CD4-positive, alpha-beta T cell treated with Interleukin-4 for 4 hours (primary cell): ENCODE results near the gene JPH2.
A peak's percentile ranks its signal among the peaks of the same experiment; 100 is the strongest.
"Not testable (repeated sequence)": the region's sequence is repeated elsewhere in the genome, so short reads cannot be mapped to it uniquely, and the experiment has no call there.

Source experiments
- DNase-seq: peaks from one replicate; pipeline ENCODE4 v3.0.0-alpha.2; 2020

Gene JPH2

DNA sequence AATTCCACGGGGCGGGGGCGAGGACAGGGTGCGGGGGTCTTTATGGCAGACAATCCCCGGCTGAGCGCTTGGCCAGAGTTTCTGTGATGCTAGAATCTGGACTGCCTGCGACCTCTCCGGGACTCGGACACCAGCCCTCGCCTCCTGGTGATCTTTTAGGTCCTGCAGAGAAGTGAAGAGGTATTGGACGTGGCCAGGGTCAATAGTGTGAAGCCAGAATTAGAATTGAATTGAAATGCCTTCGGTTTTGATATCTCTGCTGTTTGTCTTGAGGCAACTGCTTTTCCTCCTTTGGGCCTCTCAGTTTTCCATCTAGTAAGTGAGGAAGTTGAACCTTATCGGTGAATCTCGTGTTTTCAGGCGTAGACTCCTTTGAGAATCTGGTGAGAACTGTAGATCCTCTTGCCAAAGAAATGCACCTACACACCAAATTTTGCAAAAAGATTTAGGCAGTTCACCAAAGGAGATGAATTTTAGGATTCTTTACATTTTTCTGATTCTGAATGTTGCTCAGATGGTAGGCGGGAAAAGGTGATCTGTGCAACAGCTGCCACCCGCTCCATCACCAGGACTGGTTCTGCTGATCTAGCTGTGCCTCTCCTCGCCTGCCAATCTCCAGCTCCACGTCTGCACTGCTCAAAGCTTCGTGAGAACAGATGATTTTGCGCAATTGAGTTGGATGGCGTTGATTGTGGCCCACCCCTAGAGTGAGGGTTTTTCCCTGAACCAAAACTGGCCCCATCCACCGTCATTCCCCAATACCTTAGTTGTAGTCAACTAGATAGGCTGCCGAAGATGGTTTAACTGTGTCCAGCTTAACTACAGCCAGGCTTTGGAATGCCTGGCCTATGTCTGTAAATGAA is 24.4 kb upstream of the JPH2 start:
- peak; percentile 6 for DNase-seq

DNA sequence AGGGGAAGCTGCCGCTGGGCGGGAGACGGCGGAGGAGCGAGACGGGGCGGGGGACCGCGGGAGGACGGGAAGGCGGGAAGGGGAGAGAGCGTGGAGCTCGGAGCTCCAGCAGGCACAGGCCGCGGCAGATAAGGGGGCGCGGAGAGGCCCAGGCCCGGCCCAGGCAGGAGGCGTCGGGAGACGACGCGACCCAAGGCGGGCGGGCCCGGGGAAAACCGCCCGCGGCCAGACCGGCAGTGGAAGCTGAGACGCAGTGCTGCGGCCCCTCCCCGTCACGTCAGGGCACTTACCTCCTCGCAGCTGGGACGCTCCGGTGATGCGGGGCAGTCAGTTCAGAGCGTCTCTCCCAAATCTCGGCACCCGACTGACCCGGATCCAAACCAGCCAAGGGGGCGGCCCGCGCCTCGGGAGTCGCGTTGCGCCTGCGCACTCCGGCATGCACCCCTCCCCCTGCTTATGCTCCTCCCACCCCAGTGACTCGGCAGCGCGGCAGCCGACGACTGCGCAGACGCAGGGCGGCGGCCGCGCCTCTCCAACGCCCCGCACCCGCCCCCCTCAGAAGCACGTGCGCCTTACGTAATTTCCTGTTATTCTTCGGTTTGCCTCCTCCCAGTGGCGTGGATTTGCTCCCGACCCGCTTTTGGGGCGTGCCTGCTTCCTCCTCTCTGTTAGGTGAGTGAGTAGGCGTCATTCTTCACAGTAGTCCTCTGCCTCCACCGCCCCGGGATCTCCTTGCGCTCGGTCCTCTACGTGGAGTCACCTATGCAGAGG is 23.6 kb upstream of the JPH2 start, which contains the start of gene OSER1:
Gene OSER1, minus strand, starts transcription at position 366 of the 771 bp plus-strand sequence. CDS start 3,814 bp downstream, outside the sequence.
- peak; percentile 98 for DNase-seq

DNA sequence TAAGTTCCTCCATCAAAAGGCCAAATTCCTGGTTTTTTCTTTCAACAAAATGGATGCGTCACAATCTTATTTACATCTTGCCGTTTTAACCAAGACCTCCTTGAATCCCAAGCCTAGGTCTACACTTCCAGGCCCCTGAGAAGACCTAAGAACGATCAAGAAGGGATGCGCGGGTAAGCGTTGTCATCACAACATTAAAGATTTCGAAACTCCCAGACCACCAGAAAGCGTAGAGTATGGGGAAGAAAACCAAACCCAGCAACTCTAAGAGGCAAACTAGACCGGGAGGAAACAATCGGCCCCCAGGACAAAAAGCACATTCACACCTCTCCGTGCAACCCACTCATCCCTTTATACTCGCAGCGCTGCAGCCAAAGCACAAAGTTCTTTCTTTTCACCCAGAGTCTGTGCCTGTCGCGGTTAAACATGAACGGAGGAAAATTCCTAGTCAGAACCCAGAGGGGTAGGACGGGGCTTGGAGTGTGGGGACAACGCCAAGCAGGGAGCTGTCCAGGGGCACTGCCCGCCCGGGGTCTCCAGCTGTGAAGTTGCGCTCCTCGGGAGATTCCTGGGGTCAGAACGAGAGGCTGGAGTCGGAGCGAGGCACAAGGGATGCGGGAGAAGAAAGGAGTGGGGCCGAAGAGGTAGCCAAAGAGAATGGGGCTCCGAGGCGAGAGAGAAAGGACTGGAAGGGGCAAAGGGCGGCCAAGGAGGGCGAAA is 22.9 kb upstream of the JPH2 start:
- no peak for DNase-seq

DNA sequence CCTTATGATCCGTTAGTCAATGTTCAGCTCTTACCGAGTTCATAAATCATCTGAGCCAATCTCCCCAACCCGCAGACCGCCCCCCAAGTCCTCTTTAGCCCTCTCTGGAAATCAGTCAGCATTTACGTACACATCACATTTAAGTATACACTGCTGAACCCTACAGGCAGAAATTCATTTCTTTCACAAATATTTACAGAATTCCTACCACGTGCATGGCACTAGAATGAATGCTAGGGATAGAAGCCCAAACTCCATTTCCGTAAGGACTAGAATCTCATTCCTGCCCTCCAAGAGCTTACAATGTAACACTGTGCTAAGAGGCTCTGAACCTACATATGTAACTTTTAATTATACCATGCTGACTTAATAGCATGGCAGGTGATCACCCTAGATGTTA is 21.8 kb upstream of the JPH2 start:
- no peak for DNase-seq

DNA sequence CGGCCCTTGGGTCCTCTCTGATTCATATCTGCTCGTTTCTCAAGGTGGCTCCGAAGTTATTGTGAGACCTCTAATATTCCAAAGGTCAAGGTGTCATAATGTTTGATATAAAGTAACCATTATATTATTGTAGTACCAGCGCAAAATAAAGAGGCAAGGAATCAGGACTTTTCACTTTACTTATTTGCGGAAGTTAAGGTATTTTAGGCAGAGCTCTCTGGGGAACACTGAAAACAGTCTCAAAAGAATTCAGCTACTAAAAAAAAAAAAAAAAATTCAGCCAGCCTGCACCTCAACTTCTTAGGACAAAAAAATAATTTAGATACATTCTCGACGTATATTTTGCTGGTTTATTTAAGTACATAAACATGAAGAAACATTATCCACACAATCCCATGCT is 21.2 kb upstream of the JPH2 start:
- DNase-seq: no peak

DNA sequence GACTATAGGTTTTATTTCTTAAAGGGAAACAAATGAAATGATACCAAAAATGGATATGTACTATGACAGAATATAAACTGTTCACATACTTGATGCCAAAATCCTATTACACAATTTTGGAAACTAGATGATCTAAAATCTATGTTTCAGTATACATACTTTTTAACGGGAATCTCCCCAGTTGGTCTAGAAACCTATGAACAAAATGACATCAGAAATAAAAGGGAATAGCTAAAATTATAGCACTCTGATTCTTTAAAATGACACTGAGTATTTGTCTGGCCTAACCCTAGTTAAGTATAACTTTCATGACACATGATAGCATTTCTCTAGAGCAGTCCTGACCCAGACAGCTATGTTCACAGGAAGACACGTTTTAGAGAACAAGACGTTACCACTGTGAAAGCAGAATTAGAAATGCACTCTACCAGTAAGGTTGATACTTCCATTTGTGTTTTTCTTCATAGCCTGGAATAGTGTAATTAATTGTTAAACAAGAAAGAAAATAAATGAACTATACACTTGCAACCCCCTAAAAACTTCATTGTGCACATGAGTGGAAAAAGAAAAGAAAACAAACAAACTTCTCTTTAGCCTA is 20.2 kb upstream of the JPH2 start:
- DNase-seq: no peak

DNA sequence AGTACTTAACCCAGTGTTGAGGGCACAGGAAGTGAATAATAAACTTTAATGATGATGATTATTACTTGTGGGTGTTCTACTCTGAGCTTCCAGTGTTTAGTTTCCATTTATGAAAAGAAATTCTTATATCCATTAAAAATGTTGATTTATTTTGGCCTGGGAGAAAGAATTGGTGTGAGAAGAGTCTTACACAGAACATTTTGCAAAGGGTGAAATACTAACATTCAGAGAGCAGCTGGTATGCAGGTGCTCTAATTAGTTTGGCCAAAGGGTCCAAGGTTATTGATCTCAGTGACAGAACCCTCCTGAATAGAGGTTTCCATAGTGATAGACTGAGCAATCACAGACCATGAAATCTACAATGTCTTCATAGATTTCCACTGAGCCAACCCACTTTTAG is 19.1 kb upstream of the JPH2 start:
- no peak for DNase-seq

DNA sequence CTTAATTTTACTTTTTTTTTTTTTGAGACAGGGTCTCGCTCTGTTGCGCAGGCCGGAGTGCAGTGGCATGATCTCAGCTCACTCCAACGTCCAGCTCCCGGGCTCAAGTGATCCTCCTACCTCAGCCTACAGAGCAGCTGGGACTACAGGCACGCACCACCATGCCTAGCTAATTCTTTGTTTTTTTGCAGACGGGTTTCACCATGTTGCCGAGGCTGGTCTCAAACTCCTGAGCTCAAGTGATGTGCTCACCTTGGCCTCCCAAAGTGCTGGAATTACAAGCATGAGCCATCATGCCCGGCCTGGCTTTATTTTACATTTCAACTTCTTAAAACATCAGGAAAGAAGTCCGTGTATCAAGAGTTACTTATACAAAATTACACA is 17.8 kb upstream of the JPH2 start:
- no peak for DNase-seq

DNA sequence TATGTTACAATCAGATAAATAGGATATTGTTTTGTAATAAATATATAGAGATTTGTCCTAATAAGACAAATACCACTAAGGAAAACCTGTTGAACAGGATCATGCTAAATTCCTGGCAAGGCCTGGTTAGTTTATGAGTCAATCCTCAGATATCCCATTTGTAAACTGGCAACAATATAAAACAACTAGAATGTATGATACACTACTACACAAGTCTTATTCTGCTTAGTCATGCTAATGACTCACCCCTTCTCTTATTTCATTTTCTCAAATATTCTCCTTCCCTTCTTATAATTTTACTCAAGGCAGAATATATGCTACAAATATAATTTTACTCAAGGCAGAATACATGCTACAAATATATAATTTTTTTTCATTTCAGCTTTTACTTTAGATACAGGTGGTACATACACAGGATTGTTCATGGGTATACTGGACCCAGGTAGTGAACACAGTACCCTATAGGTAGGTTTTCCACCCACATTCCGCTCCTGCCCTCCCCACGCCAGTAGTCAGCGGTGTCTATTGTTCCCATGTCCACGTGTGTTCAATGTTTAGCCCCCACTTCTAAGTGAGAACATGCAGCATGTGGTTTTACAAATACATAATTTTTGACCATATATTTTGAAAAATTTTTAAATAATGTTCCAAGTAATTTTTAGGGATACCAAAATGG is 17.3 kb upstream of the JPH2 start:
- DNase-seq: no peak

DNA sequence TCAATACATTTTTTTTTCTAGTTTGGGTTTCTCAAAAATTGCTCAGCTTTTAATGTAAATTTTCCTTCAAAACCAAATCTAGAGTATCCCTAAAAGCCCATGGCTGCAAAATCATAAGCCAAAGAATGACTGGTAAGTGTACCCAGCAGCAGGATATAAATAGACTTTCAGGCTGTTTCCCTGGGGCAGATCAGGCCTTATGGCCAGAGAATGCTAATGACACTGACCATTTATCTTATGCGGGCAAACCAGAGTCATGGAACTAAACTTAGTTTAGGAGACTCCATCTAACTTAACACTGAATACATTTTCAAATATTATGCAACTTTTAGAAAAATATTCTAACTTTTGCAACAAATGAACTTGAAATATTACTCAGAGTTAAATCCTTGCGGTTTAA is 16.2 kb upstream of the JPH2 start:
- DNase-seq: no peak

DNA sequence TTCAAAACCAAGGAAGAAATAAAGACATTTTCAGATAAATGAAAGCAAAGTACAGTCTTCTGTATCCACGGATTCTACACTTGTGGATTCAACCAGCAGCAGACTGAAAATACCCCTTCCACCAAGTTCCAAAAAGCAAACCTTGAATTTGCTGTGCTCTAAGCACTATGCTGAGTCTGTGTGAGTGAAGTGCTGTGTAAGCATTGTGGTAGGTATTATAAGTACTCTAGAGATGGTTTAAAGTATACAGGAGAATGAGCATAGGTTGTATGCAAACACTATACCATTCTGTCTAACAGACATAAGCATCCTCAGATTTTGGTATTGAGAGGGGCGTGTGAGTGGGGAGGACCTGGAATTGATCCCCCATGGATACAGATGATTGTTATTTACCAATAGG is 14.0 kb upstream of the JPH2 start:
- no peak for DNase-seq

DNA sequence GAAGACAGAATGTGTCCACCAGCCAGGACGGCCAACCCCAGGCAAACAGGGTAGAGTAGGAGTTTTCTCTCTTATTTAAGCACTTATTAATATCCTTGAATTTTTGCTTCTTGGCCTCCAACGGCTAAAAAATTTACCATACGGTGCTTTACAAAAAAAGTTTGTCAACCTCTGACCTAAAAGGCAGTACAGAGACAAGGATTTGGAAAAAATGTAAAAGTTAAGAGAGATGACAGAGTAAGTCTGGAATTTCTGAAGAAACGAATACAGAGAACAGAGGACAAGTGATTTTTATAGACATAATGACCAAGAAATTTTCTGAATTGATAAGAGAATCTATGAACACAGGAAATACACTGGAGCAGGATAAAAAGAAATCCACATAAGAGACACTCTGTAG is 13.4 kb upstream of the JPH2 start:
- DNase-seq: no peak

DNA sequence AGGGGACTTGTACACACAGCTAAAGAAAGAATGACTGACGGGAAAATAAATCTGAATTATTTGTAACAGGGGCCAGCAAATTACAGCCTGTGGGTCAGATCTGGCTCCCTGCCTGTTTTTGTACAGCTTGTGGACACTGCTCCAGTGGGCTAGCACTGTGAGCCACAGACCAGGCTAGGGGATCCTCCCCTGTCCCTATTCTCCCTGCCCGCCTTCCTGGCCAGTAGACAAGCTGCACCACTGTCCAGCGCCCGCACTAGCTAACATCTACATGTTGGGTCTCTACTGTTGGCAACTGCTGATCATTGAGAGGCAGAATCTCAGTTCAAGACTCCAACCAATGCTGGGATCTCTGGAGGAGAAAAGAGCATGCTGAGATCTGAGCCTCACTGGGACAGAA is 12.9 kb upstream of the JPH2 start:
- no peak for DNase-seq

DNA sequence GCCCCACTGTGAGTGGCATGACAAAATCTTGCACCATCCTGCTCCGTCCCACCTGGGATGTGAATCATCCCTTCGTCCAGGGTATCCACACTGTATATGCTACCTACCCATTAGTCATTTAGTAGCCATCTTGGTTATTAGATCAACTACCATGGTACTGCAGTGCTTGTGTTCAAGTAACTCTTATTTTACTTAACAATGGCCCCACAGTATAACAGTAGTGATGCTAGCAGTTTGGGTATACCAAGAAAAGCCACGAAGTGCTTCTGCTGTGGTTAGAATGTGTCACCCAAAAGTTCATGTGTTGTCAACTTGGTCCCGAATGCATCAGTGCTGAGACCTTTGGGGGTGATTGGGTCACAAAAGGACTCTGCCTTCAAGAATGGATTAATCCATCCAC is 11.9 kb upstream of the JPH2 start:
- peak; percentile 36 for DNase-seq

DNA sequence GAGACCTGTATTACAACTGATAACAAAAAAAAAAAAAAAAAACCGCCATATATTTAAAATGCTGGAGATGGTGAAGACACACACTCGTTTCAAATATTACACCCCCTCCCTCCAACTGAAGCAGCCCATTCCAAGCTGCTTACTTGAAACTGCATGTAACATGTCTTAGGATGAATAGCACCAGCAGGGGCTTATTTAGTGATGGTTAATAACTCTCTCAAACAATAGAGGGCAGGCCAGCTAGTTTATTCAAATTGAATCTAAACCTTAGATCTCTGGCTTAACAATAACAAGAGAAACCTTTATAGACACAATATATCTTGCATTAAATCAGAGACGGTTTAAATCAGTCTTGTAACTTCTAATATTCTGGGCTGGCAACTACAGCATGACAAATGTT is 9.3 kb upstream of the JPH2 start:
- DNase-seq: no peak

DNA sequence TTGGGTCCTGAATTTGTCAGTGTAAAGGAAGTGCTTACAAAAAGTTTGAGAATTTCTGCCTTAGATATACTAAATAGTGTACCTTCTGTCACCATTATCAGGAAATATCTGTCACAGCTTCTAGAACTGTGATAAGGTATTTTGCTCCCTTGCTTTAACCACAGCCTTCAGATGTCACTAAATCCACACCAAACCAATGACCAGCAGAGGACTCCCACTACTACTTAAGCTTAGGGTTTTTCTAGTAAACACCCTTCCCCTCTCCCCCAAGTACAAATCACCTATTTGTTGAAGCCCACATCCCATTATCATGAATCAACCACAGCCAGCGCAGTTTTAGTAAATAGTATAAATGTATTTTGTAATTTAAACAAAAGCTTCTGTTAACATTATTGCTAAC is 8.6 kb upstream of the JPH2 start:
- DNase-seq: no peak

DNA sequence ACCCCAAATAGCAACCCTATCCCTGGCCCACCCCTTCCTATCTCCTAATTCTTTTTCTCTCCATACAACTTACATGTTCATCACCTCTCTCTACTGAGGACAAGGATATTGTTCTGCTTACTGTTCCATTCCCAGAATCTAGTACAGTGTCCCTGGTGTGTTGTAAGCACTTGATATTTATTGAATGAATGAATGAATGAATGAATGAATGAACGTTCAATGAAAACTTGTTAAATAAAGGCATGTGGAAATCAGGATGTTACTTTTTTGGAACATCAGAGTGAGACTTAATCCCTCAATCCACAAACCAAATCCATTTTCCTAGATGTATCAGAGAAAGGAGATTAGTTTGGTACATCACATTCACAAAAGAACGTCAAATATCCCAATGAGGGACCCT is 6.8 kb upstream of the JPH2 start:
- DNase-seq: no peak

DNA sequence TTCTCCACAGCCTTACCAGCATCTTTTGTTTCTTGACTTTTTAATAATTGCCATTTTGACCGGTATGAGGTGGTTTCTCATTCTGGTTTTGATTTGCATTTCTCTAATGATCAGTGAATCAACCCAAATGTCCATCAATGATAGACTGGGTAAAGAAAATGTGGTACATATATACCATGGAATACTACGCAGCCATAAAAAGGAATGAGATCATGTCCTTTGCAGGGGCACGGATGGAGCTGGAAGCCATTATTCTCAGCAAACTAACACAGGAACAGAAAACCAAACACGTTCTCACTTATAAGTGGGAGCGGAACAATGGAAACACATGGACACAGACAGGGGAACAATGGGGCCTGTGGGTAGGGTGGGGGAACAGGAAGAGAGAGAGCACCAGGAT is 4.7 kb upstream of the JPH2 start:
- DNase-seq: not testable (repeated sequence)

DNA sequence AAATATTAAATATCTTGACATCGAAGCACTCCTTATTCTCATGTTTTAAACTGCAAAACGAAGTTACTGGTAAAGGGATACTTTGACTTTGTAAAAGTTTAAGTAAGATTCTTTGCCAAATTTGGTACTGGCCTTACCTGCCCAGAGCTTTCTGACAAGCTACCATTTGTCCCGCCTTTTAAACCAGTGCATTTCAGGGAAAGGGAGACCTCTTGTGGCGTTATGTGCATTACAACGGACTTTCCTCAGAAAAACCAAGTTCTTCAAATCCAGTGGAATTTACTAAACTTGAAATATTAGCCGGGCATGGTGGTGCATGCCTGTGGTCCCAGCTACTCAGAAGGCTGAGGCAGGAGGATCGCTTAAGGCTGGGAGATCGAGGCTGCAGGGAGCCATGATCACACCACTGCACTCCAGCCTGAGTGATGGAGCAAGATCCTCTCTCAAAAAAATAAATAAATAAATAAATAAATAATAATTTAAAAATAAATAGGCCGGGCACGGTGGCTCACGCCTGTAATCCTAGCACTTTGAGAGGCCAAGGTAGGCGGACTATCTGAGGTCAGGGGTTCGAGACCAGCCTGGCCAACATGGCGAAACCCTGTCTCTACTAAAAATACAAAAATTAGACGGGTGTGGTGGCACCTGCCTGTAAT is 3.3 kb upstream of the JPH2 start:
- peak; percentile 45 for DNase-seq

DNA sequence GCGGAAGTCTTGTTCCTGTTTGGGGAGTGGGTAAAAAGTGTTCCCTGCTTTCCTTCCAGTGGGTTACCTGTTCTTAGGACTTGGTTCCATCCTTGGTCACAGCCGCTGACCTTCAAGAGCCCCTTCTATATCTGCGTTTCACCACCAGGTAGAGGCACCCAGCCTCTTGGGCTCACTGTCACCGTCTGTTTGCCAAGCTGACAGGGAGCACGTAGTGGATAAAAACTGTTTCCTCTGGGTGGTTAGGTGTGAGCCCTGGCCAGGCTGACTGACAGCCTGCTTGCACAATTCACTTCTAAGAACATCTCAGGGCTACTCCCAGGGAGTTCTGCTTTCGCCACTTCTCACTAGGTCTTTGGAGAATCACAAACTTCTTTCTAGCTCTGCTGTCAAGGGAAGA is 1.8 kb upstream of the JPH2 start:
- no peak for DNase-seq

DNA sequence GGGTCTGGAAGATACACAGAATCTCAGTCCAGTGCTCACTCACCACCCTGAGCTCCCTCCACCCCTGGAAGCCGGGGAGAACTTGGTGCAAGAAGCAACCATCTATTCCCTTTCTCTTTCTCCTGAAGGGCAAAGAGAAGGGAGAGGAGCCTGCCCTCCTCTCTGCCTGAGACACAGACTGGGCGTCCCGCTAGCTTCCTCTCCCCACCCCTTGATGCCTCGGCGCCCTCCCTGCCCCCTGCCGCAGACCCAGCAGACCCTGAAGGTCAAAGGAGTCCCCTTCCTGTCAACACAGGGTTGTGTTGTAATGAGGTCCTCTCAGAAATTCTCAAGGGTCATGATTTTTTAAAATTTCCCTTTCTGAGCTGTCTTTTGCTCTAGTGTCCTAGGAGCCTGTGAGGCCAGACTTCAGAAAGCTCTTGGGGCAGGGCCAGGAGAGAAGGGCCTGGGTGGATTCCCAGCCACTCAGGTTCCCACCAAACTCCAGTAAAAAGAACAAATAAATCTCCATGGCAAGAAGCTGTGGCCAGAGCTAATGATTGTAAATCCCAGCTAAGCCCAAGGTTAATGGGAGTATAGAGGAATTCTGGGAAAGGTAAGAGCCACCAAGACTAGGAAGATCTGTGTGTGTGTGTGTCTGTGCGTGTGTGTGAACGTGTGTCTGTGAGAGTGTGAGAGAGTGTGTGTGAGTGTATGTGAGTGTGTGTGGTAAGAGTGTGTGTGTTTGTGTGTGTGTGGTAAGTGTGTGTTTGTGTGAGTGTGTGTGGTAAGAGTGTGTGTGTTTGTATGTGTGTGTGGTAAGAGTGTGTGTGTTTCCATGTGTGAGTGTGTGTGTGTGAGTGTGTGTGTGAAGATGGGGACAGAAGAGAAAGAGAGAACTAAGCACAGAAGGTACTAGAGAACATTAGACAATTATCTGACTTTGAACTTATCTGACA is 1.1 kb upstream of the JPH2 start:
- DNase-seq: no peak
